HepG2 (cell line): ENCODE measurements around the gene TMEM190. TPM values are rescaled to one million over a fixed set of nuclear protein-coding genes. Genes with fewer than 3 reads are reported as not detected.
A peak's percentile ranks its signal among the peaks of the same experiment; 100 is the strongest.

ENCODE experiments used
- ADNP ChIP-seq: sonication (generic); formaldehyde crosslinking; IDR thresholded peaks from 2 replicates; pipeline ENCODE4 v1.4.0; 2020; ENCODE audit warnings: missing genetic modification reagents
- GTF2F1 ChIP-seq: fragments of 150-350 bp; IDR thresholded peaks from 2 replicates; pipeline ENCODE4 v1.6.1; 2014; ENCODE audit warnings: low read length
- IRF2 ChIP-seq: IDR thresholded peaks from 2 replicates; pipeline ENCODE4 v1.6.1; 2018; ENCODE audit warnings: missing genetic modification reagents, missing compliant biosample characterization
- MED1 ChIP-seq: sonication (generic); formaldehyde crosslinking; IDR thresholded peaks from 2 replicates; pipeline ENCODE4 v1.4.0; 2020; ENCODE audit warnings: missing genetic modification reagents
- NFE2L2 ChIP-seq: fragments of 150-350 bp; IDR thresholded peaks from 2 replicates; pipeline ENCODE4 v1.6.1; 2014; ENCODE audit warnings: low read length
- PAX8 ChIP-seq: sonication (generic); formaldehyde crosslinking; IDR thresholded peaks from 2 replicates; pipeline ENCODE4 v1.8.0; 2022; ENCODE audit warnings: mild to moderate bottlenecking, missing genetic modification reagents, borderline replicate concordance
- RORA ChIP-seq: sonication (generic); formaldehyde crosslinking; IDR thresholded peaks from 2 replicates; pipeline ENCODE4 v1.5.0; 2020; ENCODE audit warnings: mild to moderate bottlenecking, missing genetic modification reagents, moderate library complexity
- SMARCE1 ChIP-seq: fragments of 450-650 bp; IDR thresholded peaks from 2 replicates; pipeline ENCODE4 v1.6.1; 2017; ENCODE audit warnings: borderline replicate concordance
- THYN1 ChIP-seq: sonication (generic); formaldehyde crosslinking; IDR thresholded peaks from 2 replicates; pipeline ENCODE4 v1.8.1; 2023; ENCODE audit warnings: low read depth, mild to moderate bottlenecking, moderate library complexity, missing genetic modification reagents, borderline replicate concordance
- U2AF2 ChIP-seq: fragments of 200-400 bp; formaldehyde crosslinking; IDR thresholded peaks from 2 replicates; pipeline ENCODE4 v1.6.1; 2017; ENCODE audit warnings: low read depth, mild to moderate bottlenecking, low read length
- ZC3H4 ChIP-seq: sonication (generic); formaldehyde crosslinking; IDR thresholded peaks from 2 replicates; pipeline ENCODE4 v1.4.0; 2020; ENCODE audit warnings: missing genetic modification reagents, borderline replicate concordance
- ZNF121 ChIP-seq: sonication (generic); formaldehyde crosslinking; IDR thresholded peaks from 2 replicates; pipeline ENCODE4 v1.5.0; 2020; ENCODE audit warnings: mild to moderate bottlenecking, missing genetic modification reagents
- ZNF354B ChIP-seq: sonication (generic); formaldehyde crosslinking; IDR thresholded peaks from 2 replicates; pipeline ENCODE4 v1.8.0; 2022; ENCODE audit warnings: mild to moderate bottlenecking, missing genetic modification reagents
- ZNF432 ChIP-seq: sonication (generic); formaldehyde crosslinking; IDR thresholded peaks from 2 replicates; pipeline ENCODE4 v1.5.0; 2020; ENCODE audit warnings: missing genetic modification reagents, mild to moderate bottlenecking, borderline replicate concordance
- ZNF530 ChIP-seq: sonication (generic); formaldehyde crosslinking; IDR thresholded peaks from 2 replicates; pipeline ENCODE4 v1.5.0; 2020; ENCODE audit warnings: low read depth, mild to moderate bottlenecking, missing genetic modification reagents
- ZNF572 ChIP-seq: sonication (generic); formaldehyde crosslinking; IDR thresholded peaks from 2 replicates; pipeline ENCODE4 v1.5.1; 2020; ENCODE audit warnings: mild to moderate bottlenecking, missing genetic modification reagents
- ZSCAN29 ChIP-seq: sonication (generic); formaldehyde crosslinking; conservative IDR thresholded peaks from 2 replicates; pipeline ENCODE4 v1.4.0; 2020; ENCODE audit warnings: mild to moderate bottlenecking, missing genetic modification reagents
- polyA plus RNA-seq, 8 experiments: library from polyadenylated mRNA; depleted of rRNA in 3 of 8; stranded (reverse) in 7 of 8; unstranded in 1 of 8; fragments of >200 nt; fragmentation: Illumina TruSeq in 4 of 8; extraction: Trizol in 4 of 8; gene quantifications; 2 replicates each; pipeline versions ENCODE4 v1.2.1 to v1.2.3, GENCODE V29; 2011 to 2016; ENCODE audit warnings: low read depth in 4 of 8, missing spikeins in 1 of 8, mixed read lengths in 1 of 8; ENCODE audit not compliant: insufficient read depth in 1 of 8
- total RNA-seq, 5 experiments: library from RNA; depleted of rRNA; stranded (reverse); fragments of >200 nt; fragmentation: Illumina TruSeq; extraction: Trizol; gene quantifications; 2 replicates each; pipeline ENCODE4 v1.2.3, GENCODE V29; 2016; ENCODE audit warnings: low read depth in 1 of 5
- TF ChIP-seq, protein P1 (sequence below): IDR thresholded peaks from 2 replicates; pipeline ENCODE4 v1.6.1; 2016
- TF ChIP-seq, protein P2 (sequence below): sonication (generic); formaldehyde crosslinking; conservative IDR thresholded peaks from 2 replicates; pipeline ENCODE4 v1.4.0; 2020; ENCODE audit warnings: missing genetic modification reagents
- TF ChIP-seq, protein P3 (sequence below): sonication (generic); formaldehyde crosslinking; IDR thresholded peaks from 2 replicates; pipeline ENCODE4 v1.4.0; 2020; ENCODE audit warnings: mild to moderate bottlenecking, missing genetic modification reagents
- TF ChIP-seq, protein P4 (sequence below): IDR thresholded peaks from 2 replicates; pipeline ENCODE4 v1.6.1; 2012; ENCODE audit warnings: low read depth, low read length, improper control_type of control experiment

TMEM190 gene
- total and polyA plus RNA-seq, 2 of the 13 experiments (the other 11 are each of a cell fraction or from before 2014, with no cell fraction given): 0.35 to 0.83 TPM

DNA sequence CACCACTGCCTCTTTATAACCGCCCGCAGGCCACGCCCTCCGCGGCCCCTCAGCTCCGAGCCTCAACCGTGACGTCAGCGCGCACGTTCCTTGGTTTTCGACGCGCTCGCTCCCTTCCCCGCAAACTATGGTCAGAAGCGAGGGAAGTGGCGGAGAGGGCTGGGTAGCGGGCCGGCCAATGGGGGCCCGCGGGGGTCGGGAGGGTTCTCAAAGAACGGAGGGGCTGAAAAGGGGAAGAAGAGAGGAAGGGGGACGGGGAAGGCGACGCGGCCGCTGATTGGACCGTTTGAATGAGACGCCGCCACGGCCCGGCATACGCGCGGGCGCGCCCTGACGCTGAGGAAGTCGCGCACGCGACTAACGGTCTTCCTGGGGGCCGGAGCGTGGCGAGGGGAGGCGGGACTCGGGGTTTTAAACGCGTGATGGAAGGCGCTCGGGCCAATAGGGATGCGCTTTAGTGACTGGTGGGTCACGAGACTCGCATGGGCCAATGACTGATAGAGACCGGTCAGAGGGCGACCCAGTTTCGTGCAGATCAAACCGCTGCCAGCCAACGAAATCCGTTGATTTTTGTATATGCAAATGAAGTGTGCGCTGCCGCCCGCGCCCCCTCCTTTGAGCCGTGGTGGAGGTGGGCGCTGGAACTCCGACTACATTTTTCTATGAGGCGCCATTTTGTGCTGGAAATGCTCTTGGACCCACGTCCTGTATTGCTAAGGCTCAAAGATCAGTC is 31.3 kb downstream of the TMEM190 start (continued):
- TF ChIP-seq ZNF354B (CRISPR knock-in tag) (no peak), PAX8 (CRISPR knock-in tag) (no peak; the same call in 1 of the 2 replicates), NFE2L2 (no peak), ZNF572 (CRISPR knock-in tag) (no peak), ADNP (CRISPR knock-in tag) (no peak), ZSCAN29 (CRISPR knock-in tag) (peak; percentile 35; the same call in 1 of the 2 replicates), ZNF121 (CRISPR knock-in tag) (no peak), ZC3H4 (CRISPR knock-in tag) (no peak), THYN1 (CRISPR knock-in tag) (no peak), U2AF2 (no peak), ZNF530 (CRISPR knock-in tag) (no peak), IRF2 (CRISPR knock-in tag) (no peak), RORA (no peak), GTF2F1 (peak; percentile 93; the same call in 1 of the 2 replicates), MED1 (CRISPR knock-in tag) (peak; percentile 59; the same call in 1 of the 2 replicates), ZNF432 (CRISPR knock-in tag) (no peak), SMARCE1 (no peak)
- TF ChIP-seq, protein P1, sequence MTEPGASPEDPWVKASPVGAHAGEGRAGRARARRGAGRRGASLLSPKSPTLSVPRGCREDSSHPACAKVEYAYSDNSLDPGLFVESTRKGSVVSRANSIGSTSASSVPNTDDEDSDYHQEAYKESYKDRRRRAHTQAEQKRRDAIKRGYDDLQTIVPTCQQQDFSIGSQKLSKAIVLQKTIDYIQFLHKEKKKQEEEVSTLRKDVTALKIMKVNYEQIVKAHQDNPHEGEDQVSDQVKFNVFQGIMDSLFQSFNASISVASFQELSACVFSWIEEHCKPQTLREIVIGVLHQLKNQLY (CRISPR knock-in tag): no peak
- TF ChIP-seq, protein P2, sequence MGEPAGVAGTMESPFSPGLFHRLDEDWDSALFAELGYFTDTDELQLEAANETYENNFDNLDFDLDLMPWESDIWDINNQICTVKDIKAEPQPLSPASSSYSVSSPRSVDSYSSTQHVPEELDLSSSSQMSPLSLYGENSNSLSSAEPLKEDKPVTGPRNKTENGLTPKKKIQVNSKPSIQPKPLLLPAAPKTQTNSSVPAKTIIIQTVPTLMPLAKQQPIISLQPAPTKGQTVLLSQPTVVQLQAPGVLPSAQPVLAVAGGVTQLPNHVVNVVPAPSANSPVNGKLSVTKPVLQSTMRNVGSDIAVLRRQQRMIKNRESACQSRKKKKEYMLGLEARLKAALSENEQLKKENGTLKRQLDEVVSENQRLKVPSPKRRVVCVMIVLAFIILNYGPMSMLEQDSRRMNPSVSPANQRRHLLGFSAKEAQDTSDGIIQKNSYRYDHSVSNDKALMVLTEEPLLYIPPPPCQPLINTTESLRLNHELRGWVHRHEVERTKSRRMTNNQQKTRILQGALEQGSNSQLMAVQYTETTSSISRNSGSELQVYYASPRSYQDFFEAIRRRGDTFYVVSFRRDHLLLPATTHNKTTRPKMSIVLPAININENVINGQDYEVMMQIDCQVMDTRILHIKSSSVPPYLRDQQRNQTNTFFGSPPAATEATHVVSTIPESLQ (CRISPR knock-in tag): no peak
- TF ChIP-seq, protein P3, sequence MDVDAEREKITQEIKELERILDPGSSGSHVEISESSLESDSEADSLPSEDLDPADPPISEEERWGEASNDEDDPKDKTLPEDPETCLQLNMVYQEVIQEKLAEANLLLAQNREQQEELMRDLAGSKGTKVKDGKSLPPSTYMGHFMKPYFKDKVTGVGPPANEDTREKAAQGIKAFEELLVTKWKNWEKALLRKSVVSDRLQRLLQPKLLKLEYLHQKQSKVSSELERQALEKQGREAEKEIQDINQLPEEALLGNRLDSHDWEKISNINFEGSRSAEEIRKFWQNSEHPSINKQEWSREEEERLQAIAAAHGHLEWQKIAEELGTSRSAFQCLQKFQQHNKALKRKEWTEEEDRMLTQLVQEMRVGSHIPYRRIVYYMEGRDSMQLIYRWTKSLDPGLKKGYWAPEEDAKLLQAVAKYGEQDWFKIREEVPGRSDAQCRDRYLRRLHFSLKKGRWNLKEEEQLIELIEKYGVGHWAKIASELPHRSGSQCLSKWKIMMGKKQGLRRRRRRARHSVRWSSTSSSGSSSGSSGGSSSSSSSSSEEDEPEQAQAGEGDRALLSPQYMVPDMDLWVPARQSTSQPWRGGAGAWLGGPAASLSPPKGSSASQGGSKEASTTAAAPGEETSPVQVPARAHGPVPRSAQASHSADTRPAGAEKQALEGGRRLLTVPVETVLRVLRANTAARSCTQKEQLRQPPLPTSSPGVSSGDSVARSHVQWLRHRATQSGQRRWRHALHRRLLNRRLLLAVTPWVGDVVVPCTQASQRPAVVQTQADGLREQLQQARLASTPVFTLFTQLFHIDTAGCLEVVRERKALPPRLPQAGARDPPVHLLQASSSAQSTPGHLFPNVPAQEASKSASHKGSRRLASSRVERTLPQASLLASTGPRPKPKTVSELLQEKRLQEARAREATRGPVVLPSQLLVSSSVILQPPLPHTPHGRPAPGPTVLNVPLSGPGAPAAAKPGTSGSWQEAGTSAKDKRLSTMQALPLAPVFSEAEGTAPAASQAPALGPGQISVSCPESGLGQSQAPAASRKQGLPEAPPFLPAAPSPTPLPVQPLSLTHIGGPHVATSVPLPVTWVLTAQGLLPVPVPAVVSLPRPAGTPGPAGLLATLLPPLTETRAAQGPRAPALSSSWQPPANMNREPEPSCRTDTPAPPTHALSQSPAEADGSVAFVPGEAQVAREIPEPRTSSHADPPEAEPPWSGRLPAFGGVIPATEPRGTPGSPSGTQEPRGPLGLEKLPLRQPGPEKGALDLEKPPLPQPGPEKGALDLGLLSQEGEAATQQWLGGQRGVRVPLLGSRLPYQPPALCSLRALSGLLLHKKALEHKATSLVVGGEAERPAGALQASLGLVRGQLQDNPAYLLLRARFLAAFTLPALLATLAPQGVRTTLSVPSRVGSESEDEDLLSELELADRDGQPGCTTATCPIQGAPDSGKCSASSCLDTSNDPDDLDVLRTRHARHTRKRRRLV (CRISPR knock-in tag): peak; percentile 28; the same call in 1 of the 2 replicates
- TF ChIP-seq, protein P4, sequence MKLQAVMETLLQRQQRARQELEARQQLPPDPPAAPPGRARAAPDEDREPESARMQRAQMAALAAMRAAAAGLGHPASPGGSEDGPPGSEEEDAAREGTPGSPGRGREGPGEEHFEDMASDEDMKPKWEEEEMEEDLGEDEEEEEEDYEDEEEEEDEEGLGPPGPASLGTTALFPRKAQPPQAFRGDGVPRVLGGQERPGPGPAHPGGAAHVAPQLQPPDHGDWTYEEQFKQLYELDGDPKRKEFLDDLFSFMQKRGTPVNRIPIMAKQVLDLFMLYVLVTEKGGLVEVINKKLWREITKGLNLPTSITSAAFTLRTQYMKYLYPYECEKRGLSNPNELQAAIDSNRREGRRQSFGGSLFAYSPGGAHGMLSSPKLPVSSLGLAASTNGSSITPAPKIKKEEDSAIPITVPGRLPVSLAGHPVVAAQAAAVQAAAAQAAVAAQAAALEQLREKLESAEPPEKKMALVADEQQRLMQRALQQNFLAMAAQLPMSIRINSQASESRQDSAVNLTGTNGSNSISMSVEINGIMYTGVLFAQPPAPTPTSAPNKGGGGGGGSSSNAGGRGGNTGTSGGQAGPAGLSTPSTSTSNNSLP: no peak
